GM23338 (cell line): ENCODE measurements around the gene PCGF2. TPM values are rescaled to one million over a fixed set of nuclear protein-coding genes. Genes with fewer than 3 reads are reported as not detected.

ENCODE experiments used
- CREB1 ChIP-seq: fragments of 250-450 bp; sonication (Bioruptor Pico); IDR thresholded peaks from 2 replicates; pipeline ENCODE4 v1.5.0; 2020; ENCODE audit warnings: low read depth, mild to moderate bottlenecking, moderate library complexity
- ZNF114 ChIP-seq: fragments of 250-450 bp; sonication (Bioruptor Pico); IDR thresholded peaks from 2 replicates; pipeline ENCODE4 v1.5.0; 2020; ENCODE audit warnings: mild to moderate bottlenecking, moderate library complexity
- polyA plus RNA-seq: library from polyadenylated mRNA; unstranded; fragments of >200 nt; fragmentation: Nextera tagmentation; extraction: Ambion mirVana; gene quantifications from 2 replicates; pipeline ENCODE4 v1.2.1, GENCODE V29; 2016
- total RNA-seq: library from RNA; depleted of rRNA; stranded (reverse); fragments of >200 nt; shearing (Covaris generic); gene quantifications from 2 replicates; pipeline ENCODE4 v1.2.3, GENCODE V29; 2014
- TF ChIP-seq, protein P1 (sequence below): fragments of 250-450 bp; sonication (Bioruptor Pico); IDR thresholded peaks from 2 replicates; pipeline ENCODE4 v1.5.0; 2020; ENCODE audit warnings: mild to moderate bottlenecking, moderate library complexity
- TF ChIP-seq, protein P2 (sequence below): IDR thresholded peaks from one replicate; pipeline ENCODE4 v1.6.1; 2018; ENCODE audit warnings: antibody characterized with exemption; ENCODE audit not compliant: unreplicated experiment
- TF ChIP-seq, protein P3 (sequence below): IDR thresholded peaks from 2 replicates; pipeline ENCODE4 v1.6.1; 2016; ENCODE audit warnings: antibody characterized with exemption

The PCGF2 gene
- total and polyA plus RNA-seq, 2 experiments from 2014 or later, result 21.1 to 51.9 TPM

DNA sequence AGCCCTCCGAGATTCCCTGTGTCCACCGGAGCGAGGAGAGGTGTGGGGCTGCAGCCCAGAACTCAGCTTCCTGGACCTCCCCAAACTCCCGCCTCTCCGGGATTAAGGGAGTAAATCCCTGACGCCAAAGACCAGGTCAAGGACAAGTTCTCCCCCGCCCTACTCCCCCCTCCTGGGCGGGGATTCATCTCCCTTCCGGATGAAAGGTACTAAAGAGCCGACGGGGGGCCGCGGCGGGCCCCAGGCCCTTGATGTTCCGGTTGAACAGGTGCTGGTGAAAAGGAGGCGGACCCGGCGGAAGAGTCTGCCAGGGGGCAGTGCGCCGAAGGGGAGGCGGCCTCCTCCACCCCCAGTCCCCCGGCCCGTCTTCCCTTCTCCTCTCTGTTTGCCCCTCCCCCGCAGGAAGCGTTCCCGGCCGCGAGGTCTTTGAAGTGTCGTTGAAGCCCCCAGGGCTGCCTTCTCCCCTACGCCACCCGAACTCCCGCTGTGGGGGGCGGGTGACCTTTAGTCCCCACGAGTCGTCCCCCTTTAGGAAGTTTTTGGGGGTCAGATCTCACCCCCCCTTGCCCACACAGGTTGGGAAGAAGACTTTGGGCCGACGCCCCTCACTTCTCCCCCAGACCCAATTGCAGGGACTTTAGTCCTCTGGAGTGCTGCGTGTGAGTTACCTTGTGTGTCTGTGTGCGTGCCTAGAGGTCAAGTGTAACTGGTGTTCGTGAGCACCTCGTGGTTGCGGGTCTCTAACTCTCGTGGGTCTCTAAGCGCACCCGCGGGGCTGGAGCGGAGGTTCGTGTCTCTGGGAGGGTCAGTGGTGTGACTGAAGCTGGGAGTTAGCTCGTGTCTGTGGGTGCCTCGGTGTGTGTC lies 44.2 kb downstream of the PCGF2 start (continued):
- TF ChIP-seq, protein P1, sequence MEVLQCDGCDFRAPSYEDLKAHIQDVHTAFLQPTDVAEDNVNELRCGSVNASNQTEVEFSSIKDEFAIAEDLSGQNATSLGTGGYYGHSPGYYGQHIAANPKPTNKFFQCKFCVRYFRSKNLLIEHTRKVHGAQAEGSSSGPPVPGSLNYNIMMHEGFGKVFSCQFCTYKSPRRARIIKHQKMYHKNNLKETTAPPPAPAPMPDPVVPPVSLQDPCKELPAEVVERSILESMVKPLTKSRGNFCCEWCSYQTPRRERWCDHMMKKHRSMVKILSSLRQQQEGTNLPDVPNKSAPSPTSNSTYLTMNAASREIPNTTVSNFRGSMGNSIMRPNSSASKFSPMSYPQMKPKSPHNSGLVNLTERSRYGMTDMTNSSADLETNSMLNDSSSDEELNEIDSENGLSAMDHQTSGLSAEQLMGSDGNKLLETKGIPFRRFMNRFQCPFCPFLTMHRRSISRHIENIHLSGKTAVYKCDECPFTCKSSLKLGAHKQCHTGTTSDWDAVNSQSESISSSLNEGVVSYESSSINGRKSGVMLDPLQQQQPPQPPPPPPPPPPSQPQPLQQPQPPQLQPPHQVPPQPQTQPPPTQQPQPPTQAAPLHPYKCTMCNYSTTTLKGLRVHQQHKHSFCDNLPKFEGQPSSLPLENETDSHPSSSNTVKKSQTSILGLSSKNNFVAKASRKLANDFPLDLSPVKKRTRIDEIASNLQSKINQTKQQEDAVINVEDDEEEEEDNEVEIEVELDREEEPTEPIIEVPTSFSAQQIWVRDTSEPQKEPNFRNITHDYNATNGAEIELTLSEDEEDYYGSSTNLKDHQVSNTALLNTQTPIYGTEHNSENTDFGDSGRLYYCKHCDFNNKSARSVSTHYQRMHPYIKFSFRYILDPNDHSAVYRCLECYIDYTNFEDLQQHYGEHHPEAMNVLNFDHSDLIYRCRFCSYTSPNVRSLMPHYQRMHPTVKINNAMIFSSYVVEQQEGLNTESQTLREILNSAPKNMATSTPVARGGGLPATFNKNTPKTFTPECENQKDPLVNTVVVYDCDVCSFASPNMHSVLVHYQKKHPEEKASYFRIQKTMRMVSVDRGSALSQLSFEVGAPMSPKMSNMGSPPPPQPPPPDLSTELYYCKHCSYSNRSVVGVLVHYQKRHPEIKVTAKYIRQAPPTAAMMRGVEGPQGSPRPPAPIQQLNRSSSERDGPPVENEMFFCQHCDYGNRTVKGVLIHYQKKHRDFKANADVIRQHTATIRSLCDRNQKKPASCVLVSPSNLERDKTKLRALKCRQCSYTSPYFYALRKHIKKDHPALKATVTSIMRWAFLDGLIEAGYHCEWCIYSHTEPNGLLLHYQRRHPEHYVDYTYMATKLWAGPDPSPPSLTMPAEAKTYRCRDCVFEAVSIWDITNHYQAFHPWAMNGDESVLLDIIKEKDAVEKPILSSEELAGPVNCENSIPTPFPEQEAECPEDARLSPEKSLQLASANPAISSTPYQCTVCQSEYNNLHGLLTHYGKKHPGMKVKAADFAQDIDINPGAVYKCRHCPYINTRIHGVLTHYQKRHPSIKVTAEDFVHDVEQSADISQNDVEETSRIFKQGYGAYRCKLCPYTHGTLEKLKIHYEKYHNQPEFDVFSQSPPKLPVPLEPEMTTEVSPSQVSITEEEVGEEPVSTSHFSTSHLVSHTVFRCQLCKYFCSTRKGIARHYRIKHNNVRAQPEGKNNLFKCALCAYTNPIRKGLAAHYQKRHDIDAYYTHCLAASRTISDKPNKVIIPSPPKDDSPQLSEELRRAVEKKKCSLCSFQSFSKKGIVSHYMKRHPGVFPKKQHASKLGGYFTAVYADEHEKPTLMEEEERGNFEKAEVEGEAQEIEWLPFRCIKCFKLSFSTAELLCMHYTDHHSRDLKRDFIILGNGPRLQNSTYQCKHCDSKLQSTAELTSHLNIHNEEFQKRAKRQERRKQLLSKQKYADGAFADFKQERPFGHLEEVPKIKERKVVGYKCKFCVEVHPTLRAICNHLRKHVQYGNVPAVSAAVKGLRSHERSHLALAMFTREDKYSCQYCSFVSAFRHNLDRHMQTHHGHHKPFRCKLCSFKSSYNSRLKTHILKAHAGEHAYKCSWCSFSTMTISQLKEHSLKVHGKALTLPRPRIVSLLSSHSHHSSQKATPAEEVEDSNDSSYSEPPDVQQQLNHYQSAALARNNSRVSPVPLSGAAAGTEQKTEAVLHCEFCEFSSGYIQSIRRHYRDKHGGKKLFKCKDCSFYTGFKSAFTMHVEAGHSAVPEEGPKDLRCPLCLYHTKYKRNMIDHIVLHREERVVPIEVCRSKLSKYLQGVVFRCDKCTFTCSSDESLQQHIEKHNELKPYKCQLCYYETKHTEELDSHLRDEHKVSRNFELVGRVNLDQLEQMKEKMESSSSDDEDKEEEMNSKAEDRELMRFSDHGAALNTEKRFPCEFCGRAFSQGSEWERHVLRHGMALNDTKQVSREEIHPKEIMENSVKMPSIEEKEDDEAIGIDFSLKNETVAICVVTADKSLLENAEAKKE (CRISPR knock-in tag), result no peak
- TF ChIP-seq CREB1 (CRISPR knock-in tag) (peak; percentile 34; the same call in 1 of the 2 replicates), ZNF114 (CRISPR knock-in tag) (no peak)
- TF ChIP-seq, protein P2, sequence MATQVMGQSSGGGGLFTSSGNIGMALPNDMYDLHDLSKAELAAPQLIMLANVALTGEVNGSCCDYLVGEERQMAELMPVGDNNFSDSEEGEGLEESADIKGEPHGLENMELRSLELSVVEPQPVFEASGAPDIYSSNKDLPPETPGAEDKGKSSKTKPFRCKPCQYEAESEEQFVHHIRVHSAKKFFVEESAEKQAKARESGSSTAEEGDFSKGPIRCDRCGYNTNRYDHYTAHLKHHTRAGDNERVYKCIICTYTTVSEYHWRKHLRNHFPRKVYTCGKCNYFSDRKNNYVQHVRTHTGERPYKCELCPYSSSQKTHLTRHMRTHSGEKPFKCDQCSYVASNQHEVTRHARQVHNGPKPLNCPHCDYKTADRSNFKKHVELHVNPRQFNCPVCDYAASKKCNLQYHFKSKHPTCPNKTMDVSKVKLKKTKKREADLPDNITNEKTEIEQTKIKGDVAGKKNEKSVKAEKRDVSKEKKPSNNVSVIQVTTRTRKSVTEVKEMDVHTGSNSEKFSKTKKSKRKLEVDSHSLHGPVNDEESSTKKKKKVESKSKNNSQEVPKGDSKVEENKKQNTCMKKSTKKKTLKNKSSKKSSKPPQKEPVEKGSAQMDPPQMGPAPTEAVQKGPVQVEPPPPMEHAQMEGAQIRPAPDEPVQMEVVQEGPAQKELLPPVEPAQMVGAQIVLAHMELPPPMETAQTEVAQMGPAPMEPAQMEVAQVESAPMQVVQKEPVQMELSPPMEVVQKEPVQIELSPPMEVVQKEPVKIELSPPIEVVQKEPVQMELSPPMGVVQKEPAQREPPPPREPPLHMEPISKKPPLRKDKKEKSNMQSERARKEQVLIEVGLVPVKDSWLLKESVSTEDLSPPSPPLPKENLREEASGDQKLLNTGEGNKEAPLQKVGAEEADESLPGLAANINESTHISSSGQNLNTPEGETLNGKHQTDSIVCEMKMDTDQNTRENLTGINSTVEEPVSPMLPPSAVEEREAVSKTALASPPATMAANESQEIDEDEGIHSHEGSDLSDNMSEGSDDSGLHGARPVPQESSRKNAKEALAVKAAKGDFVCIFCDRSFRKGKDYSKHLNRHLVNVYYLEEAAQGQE, result no peak
- TF ChIP-seq, protein P3, sequence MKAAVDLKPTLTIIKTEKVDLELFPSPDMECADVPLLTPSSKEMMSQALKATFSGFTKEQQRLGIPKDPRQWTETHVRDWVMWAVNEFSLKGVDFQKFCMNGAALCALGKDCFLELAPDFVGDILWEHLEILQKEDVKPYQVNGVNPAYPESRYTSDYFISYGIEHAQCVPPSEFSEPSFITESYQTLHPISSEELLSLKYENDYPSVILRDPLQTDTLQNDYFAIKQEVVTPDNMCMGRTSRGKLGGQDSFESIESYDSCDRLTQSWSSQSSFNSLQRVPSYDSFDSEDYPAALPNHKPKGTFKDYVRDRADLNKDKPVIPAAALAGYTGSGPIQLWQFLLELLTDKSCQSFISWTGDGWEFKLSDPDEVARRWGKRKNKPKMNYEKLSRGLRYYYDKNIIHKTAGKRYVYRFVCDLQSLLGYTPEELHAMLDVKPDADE, result 0 out of 2 replicates have a peak, but pooled peaks have one; percentile 20
